ENCODE measurements around the gene JAG1. TPM values are rescaled to one million over a fixed set of nuclear protein-coding genes. Genes with fewer than 3 reads are reported as not detected.

Gene JAG1
- polyA plus RNA-seq, 3 donors: 0.70 to 6.8 (median 0.85) TPM

- no peaks in the 10 kb centered on the region for H3K36me3 Mint-ChIP-seq
- Histone ChIP-seq H3K9ac (ENCODE audit: insufficient read depth, low read length, poor library complexity, severe bottlenecking) (no peak overlapping the region), H3K9me3 (replicated peaks in 1 of 2; ENCODE audit: control insufficient read depth in 1 of 2, insufficient read depth in 1 of 2, low read length in 2 of 2) (no peaks in the 10 kb centered on the region), H3K27ac (ENCODE audit: low read depth in 1 of 2, low read length in 2 of 2) (no peak overlapping the region), H3K36me3 (replicated peaks in 1 of 2; ENCODE audit: control insufficient read depth in 1 of 2, insufficient read depth in 2 of 2, low read length in 2 of 2) (no peaks in the 10 kb centered on the region), H3K4me1 (ENCODE audit: control insufficient read depth in 1 of 2, insufficient read depth in 2 of 2, low read length in 2 of 2) (no peaks in the 10 kb centered on the region), H3K4me2 (replicated peaks; ENCODE audit: extremely low read depth, low read length, poor library complexity, severe bottlenecking) (no peak overlapping the region), H3K27me3 (ENCODE audit: control insufficient read depth in 2 of 2, insufficient read depth in 2 of 2, low read length in 2 of 2) (no peaks in the 10 kb centered on the region), H2AFZ (ENCODE audit: insufficient read depth, low read depth, low read length, poor library complexity, severe bottlenecking) (no peak overlapping the region), H3K79me2 (ENCODE audit: insufficient read depth, low read length) (no peaks in the 10 kb centered on the region), H3K4me3 (replicated peaks in 1 of 3; ENCODE audit: low read depth in 2 of 3, low read length in 3 of 3) (no peak overlapping the region), H4K20me1 (ENCODE audit: insufficient read depth, low read length) (no peaks in the 10 kb centered on the region)
- no peak overlapping the region for H3K27ac Mint-ChIP-seq
- 85% methylated on average over 3 of the region's 5 CpGs for WGBS (ENCODE audit: insufficient coverage)
- peaks cover 0 to 3% (median 0%) of the 10 kb centered on the region in 7 donors for H3K9me3 Mint-ChIP-seq
- no peaks in the 10 kb centered on the region for H3K4me1 Mint-ChIP-seq
- intact Hi-C loops (cut with micrococcal nuclease): no loop called here
- no peak for DNase-seq
- no peak for TF ChIP-seq CTCF (IDR thresholded peaks at IDR 0.05)
- no peak overlapping the region for H3K4me3 Mint-ChIP-seq
- peaks cover 0 to 2% (median 2%) of the 10 kb centered on the region in 3 donors for H3K27me3 Mint-ChIP-seq (ENCODE audit: low read depth in 3 of 3)
Observed at GRCh38 chr20:10711903-10712451, 38.2 kb upstream of the JAG1 start.

GRCh38 chr20:10710991-10711775 lies 37.4 kb upstream of the JAG1 start:
- no peak overlapping the region for H2AFZ ChIP-seq (ENCODE audit: insufficient read depth, low read depth, low read length, poor library complexity, severe bottlenecking)
- peaks cover 0 to 7% (median 0%) of the 10 kb centered on the region in 7 donors for H3K9me3 Mint-ChIP-seq

More at GRCh38 chr20:10710991-10711775, 37.4 kb upstream of the JAG1 start:
- H3K36me3 ChIP-seq (replicated peaks in 1 of 2; ENCODE audit: control insufficient read depth in 1 of 2, insufficient read depth in 2 of 2, low read length in 2 of 2): no peaks in the 10 kb centered on the region
- H3K9me3 ChIP-seq (replicated peaks in 1 of 2; ENCODE audit: control insufficient read depth in 1 of 2, insufficient read depth in 1 of 2, low read length in 2 of 2): no peaks in the 10 kb centered on the region
- H3K9ac ChIP-seq (ENCODE audit: insufficient read depth, low read length, poor library complexity, severe bottlenecking): no peak overlapping the region
- intact Hi-C loops (cut with micrococcal nuclease): no loop called here
- no peaks in the 10 kb centered on the region for H3K27me3 ChIP-seq (ENCODE audit: control insufficient read depth in 2 of 2, insufficient read depth in 2 of 2, low read length in 2 of 2)
- H3K27ac ChIP-seq (ENCODE audit: low read depth in 1 of 2, low read length in 2 of 2): no peak overlapping the region
- H3K27me3 Mint-ChIP-seq (ENCODE audit: low read depth in 3 of 3): peaks cover 0 to 4% (median 2%) of the 10 kb centered on the region in 3 donors
- DNase-seq: no peak
- no peaks in the 10 kb centered on the region for H4K20me1 ChIP-seq (ENCODE audit: insufficient read depth, low read length)
- H3K4me1 Mint-ChIP-seq: no peaks in the 10 kb centered on the region
- no CpG with 5 or more reads among the region's 6 CpGs for WGBS (ENCODE audit: insufficient coverage)
- H3K36me3 Mint-ChIP-seq: no peaks in the 10 kb centered on the region
- no peak overlapping the region for H3K4me2 ChIP-seq (replicated peaks; ENCODE audit: extremely low read depth, low read length, poor library complexity, severe bottlenecking)
- no peaks in the 10 kb centered on the region for H3K79me2 ChIP-seq (ENCODE audit: insufficient read depth, low read length)
- H3K4me3 ChIP-seq (replicated peaks in 1 of 3; ENCODE audit: low read depth in 2 of 3, low read length in 3 of 3): no peak overlapping the region
- no peak overlapping the region for H3K4me3 Mint-ChIP-seq
- no peak for TF ChIP-seq CTCF (IDR thresholded peaks at IDR 0.05)
- no peak overlapping the region for H3K27ac Mint-ChIP-seq
- H3K4me1 ChIP-seq (ENCODE audit: control insufficient read depth in 1 of 2, insufficient read depth in 2 of 2, low read length in 2 of 2): no peaks in the 10 kb centered on the region
